Measurements from ENCODE around the gene PLTP.

DNA sequence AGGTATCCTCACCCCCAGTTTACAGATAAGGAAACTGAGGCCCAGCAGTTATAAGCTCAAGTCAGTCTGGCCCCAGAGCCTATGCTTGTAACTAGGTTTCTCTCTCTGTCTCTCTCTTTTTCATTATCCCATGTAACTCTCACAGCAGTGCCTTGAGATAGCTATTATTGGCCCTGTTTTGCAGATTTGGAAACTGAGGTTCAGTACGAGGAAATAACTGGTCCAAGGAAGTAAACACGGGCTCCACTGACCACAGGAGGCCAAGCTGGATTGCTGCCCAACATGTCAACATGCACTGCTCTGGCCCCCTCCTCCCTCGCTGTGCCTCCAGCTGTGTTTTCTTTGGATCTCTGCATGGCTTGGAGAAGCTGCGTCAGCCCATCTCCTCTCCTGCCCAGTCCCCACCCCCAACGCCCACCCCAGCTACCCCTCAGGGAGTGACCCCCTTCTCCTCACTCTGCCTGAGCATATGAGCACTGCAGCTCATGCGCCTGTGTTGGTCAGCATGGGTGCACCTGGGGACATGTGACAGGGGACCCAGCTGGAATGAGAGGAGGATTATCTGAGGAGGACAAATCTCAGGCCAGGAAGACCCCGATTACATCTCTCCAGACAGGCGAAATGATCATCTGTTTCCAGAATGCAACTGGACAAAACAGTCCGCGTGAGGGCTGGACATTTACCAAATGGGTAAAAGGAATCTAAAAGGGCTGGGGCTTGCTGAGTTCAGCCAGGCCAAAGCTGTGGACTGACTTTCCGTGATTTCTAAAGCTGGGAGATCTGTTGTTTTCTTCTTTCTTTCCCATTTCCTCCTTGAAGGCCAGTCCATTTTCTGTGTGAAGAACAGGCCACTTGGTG is 7.8 kb upstream of the PLTP start:
- TF ChIP-seq RAD21 (IDR thresholded peaks at IDR 0.05; ENCODE audit: low read depth) (no peak), POLR2A (IDR thresholded peaks at IDR 0.05; ENCODE audit: borderline replicate concordance, extremely low read depth, insufficient read depth, insufficient read length) (no peak), JUND (IDR thresholded peaks at IDR 0.05) (no peak), EZH2 (IDR thresholded peaks at IDR 0.05) (no peak), YY1 (IDR thresholded peaks at IDR 0.05; ENCODE audit: extremely low read depth, insufficient replicate concordance, low read depth, low read length) (no peak), POLR2AphosphoS5 (IDR thresholded peaks at IDR 0.05; ENCODE audit: low read depth, low read length) (no peak), TCF7L2 (IDR thresholded peaks at IDR 0.05; ENCODE audit: borderline replicate concordance, extremely low read depth, insufficient read depth, insufficient read length) (no peak), CEBPB (IDR thresholded peaks at IDR 0.05; ENCODE audit: low read depth) (no peak)
- TF ChIP-seq, protein P1, sequence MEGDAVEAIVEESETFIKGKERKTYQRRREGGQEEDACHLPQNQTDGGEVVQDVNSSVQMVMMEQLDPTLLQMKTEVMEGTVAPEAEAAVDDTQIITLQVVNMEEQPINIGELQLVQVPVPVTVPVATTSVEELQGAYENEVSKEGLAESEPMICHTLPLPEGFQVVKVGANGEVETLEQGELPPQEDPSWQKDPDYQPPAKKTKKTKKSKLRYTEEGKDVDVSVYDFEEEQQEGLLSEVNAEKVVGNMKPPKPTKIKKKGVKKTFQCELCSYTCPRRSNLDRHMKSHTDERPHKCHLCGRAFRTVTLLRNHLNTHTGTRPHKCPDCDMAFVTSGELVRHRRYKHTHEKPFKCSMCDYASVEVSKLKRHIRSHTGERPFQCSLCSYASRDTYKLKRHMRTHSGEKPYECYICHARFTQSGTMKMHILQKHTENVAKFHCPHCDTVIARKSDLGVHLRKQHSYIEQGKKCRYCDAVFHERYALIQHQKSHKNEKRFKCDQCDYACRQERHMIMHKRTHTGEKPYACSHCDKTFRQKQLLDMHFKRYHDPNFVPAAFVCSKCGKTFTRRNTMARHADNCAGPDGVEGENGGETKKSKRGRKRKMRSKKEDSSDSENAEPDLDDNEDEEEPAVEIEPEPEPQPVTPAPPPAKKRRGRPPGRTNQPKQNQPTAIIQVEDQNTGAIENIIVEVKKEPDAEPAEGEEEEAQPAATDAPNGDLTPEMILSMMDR (IDR thresholded peaks at IDR 0.05 in 2 of 3, conservative IDR thresholded peaks at IDR 0.05 in 1 of 3; ENCODE audit: borderline replicate concordance in 1 of 3, insufficient read depth in 1 of 3, low read depth in 2 of 3, low read length in 2 of 3): no peak
- TF ChIP-seq, protein P2, sequence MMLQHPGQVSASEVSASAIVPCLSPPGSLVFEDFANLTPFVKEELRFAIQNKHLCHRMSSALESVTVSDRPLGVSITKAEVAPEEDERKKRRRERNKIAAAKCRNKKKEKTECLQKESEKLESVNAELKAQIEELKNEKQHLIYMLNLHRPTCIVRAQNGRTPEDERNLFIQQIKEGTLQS (IDR thresholded peaks at IDR 0.05): no peak

Measured in HCT116 (cell line).